Activated CD8-positive, alpha-beta memory T cell treated with anti-CD3 and anti-CD28 coated beads, Interleukin-2, amount 50 U/mL, for 1 hour (primary cell): ENCODE measurements around the gene MED1.

Experiments used
- DNase-seq: peaks from one replicate; pipeline ENCODE4 v3.0.0-alpha.2; 2020; ENCODE audit errors: extremely low read depth

The MED1 gene

GRCh38 chr17:39364236-39365025, 86.6 kb downstream of the MED1 start:
- DNase-seq, result no peak

DNA sequence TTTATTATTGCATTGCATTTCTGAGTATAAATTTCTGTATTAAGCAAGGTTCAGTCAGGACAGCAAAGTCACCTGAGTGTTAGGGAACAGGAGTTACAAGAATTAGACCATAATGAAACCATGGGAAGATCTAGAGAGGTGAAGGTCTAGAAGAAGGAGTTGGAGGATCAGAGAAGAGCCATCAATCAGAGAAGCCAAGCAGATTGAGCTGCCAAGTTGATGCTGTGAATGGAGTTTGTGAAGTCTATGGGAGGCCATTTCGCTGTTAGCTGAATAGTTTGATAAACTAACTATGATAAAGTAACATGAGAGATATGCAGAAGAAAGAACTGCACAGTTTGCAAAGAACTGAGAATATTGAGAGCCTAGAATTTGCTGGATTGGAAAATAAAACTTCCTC, 90.0 kb downstream of the MED1 start:
- DNase-seq, result no peak

DNA sequence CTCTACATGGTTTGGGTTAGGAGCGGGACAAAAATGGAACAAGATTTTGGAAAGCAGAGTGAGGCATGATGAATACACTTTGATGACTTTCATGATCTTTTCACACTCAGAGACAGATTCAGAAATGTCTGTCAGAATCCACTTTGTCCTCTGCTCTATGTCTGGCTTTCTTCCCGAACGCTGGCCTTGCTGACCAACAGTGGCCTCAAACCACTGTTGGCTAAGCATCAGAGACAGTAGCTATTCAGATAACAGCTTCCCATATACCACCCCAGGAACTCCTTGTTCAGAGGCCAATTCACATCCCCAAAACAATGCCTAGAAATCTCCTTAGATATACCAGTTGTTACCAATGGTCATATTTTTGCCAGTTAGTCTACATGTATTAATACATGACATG, 90.5 kb downstream of the MED1 start:
- no peak for DNase-seq

DNA sequence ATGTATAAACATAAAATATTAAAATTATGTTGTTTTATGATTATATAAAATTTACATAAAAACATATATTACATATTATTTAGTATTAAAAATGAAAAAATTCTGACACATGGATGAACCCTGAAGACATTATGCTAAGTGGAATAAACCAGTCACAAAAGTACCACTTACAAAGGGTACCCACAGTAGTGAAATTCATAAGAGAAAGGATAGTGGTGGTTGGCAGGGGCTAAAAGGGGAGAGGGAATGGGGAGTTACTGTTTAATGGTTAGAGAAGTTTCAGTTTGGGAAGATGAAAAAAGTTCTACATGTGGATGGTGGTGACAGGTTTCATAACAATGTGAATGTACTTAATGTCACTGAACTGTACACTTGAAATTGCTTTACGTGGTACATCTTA, 91.1 kb downstream of the MED1 start:
- DNase-seq, result no peak

DNA sequence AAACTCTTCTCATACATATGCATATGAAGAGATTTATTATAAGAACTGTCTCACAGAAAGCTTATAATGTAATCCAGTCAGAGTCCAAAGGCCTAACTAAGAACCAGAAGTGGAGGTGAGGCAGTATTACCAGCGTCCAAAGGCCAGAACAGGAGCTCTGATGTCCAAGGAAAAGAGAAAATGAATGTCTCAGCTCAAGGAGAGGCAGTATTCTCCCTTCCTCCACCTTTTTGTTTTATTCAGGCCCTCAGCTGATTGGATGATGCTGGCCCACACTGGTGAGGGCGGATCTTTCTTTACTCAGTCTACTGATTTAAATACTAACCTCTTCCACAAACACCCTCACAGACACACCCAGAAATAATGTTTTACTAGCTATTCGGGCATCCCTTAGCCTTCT, 93.1 kb downstream of the MED1 start:
- DNase-seq, result no peak

GRCh38 chr17:39357488-39357887, 93.6 kb downstream of the MED1 start:
- no peak for DNase-seq
